OCI-LY7 (cell line): Measurements from ENCODE around the gene LYRM4.

Experiments used
- CTCF ChIP-seq: fragments of 200-600 bp; sonication (generic); conservative IDR thresholded peaks from 2 replicates; pipeline ENCODE4 v1.5.1; 2014; ENCODE audit warnings: mild to moderate bottlenecking, antibody characterized with exemption, low read length, moderate library complexity, mixed read lengths
- EZH2phosphoT487 ChIP-seq: fragments of 200-600 bp; sonication (generic); IDR thresholded peaks from 2 replicates; pipeline ENCODE4 v1.6.1; 2018; ENCODE audit warnings: low read depth, borderline replicate concordance, mild to moderate bottlenecking, mixed run types, antibody characterized with exemption, low read length, moderate library complexity, mixed read lengths

DNA sequence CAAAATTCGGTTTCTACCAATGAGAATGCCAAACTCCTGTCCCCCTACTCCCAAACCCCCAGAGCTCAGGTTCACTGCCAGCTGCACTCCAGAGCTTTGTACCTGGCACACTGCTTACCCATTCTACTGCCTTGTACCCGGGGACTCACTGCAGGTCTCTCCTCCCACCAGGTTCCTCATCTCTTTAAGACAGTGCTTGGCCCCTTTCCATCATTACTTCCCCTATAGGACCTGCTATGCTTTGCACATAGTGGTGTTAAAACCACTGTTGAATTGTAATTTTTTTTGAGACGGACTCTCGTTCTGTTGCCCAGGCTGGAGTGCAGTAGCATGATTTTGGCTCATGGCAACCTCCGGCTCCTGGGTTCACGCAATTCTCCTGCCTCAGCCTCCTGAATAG is 25.9 kb downstream of the LYRM4 start:
- TF ChIP-seq CTCF (no peak), EZH2phosphoT487 (no peak)
